Measurements from ENCODE around the gene HLCS. TPM values are rescaled to one million over a fixed set of nuclear protein-coding genes. Genes with fewer than 3 reads are reported as not detected.

HLCS gene
- total and polyA plus RNA-seq, 7 donors = 3.0 to 26.0 (median 12.5) TPM

DNA sequence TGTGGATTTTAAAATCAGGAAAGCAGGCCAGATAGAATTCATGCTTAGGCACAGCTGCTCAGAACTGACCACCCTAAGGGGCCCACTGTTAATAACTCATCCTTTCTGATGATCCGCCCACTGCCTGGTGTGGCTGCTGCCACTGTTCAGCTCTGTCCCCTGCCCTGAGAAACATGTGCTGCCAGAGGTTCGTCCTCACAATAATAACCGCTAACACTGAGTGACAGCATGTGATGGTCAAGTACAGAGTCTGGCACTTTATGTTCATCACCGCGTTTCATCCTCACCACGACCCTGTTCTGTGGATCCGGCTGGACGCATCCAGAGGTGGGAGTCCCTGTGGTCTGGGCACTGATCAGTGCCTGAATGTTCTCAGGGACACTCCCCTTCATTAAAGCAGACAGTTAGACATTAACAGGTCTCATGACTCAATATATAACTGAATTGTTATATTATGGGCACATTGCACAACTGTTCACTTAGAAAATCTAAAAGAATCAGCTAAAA lies 159.0 kb downstream of the HLCS start:
- intact Hi-C loops (cut with DNase I) = no loop called here
- Histone ChIP-seq H3K4me1 (no peaks in the 10 kb centered on the region), H3K36me3 (no peaks in the 10 kb centered on the region), H3K4me3 (no peak overlapping the region), H3K27ac (no peak overlapping the region), H3K9me3 (no peaks in the 10 kb centered on the region), H3K27me3 (no peaks in the 10 kb centered on the region)
- WGBS, 2 donors = 31 to 78% methylated on average over 8 of the region's 8 CpGs
- TF ChIP-seq POLR2AphosphoS5 (IDR thresholded peaks at IDR 0.05) (no peak), EP300 (IDR thresholded peaks at IDR 0.05) (no peak), POLR2A (IDR thresholded peaks at IDR 0.05) (no peak)
- TF ChIP-seq, protein P1, sequence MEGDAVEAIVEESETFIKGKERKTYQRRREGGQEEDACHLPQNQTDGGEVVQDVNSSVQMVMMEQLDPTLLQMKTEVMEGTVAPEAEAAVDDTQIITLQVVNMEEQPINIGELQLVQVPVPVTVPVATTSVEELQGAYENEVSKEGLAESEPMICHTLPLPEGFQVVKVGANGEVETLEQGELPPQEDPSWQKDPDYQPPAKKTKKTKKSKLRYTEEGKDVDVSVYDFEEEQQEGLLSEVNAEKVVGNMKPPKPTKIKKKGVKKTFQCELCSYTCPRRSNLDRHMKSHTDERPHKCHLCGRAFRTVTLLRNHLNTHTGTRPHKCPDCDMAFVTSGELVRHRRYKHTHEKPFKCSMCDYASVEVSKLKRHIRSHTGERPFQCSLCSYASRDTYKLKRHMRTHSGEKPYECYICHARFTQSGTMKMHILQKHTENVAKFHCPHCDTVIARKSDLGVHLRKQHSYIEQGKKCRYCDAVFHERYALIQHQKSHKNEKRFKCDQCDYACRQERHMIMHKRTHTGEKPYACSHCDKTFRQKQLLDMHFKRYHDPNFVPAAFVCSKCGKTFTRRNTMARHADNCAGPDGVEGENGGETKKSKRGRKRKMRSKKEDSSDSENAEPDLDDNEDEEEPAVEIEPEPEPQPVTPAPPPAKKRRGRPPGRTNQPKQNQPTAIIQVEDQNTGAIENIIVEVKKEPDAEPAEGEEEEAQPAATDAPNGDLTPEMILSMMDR (IDR thresholded peaks at IDR 0.05) = no peak
- DNase-seq = no peak

DNA sequence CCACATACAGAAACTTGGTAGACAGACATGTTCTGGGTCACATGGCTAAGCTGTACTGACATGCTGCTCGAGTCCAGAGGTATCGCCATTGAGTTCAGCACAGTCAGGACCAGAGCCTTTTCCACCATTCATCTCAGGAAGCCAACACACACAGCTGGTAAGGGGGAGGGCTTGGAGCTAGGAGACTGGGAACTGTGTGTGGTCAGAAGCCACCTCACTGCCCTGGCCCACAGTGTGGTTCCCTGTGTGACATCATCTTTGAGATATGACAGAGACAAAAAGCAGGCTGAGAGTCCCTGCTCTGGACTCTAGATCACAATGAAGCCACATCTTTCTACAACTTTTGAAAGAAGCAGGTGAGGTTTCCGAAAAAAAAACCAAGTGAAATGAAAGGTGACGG lies 160.4 kb downstream of the HLCS start:
- Histone ChIP-seq H3K4me3 (no peak overlapping the region), H3K36me3 (no peaks in the 10 kb centered on the region), H3K27me3 (no peaks in the 10 kb centered on the region), H3K9me3 (no peaks in the 10 kb centered on the region), H3K4me1 (no peaks in the 10 kb centered on the region), H3K27ac (no peak overlapping the region)
- no peak for DNase-seq
- intact Hi-C loops (cut with DNase I) = no loop called here
- TF ChIP-seq EP300 (IDR thresholded peaks at IDR 0.05) (no peak), POLR2AphosphoS5 (IDR thresholded peaks at IDR 0.05) (no peak), POLR2A (IDR thresholded peaks at IDR 0.05) (no peak)
- TF ChIP-seq, protein P1 (IDR thresholded peaks at IDR 0.05) = no peak
- WGBS, 2 donors = 94 to 98% methylated on average over 4 of the region's 4 CpGs

DNA sequence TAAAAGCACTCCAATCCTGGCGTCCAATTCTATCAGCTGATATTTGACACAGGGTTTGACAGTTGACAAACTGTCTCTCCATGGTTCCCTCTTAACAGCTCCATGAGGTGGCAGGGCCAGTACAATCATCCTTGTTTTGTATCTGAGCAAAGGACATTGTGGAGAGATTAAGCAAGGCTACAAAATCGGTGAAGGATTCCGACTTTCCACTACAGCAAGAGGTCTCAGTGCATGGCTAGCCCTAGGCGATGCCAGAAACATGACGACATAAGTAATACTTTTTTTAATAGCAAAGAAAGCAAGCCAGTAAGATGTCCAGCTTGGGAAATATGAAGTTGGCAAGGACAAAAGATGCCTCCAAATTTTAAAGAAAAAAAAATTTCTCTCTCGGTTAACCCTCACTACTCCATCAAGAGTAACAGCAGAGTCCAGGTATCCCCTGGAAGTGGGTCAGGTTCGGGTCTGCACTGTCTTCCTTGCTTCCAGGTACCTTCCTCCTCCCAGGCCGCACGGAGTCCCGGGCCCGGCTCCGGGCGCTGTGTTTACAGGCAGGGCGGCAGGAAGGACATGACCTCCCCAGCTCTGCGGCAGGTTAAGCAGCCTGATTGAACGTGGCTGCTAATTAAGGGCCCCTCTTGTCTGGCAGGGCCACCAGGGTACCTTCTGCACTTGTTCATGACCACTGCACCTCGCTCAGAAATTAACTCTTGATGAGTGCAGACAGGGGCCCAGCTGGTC lies 161.4 kb downstream of the HLCS start:
- TF ChIP-seq POLR2AphosphoS5 (IDR thresholded peaks at IDR 0.05) (no peak), POLR2A (IDR thresholded peaks at IDR 0.05) (no peak), EP300 (IDR thresholded peaks at IDR 0.05) (no peak)
- TF ChIP-seq, protein P1 (IDR thresholded peaks at IDR 0.05) = no peak
- no peak overlapping the region for H3K27ac ChIP-seq
- no peak overlapping the region for H3K4me3 ChIP-seq
- no peak for DNase-seq
- no peaks in the 10 kb centered on the region for H3K4me1 ChIP-seq
- H3K36me3 ChIP-seq = no peaks in the 10 kb centered on the region
- WGBS, 2 donors = 91 to 94% methylated on average over 17 of the region's 17 CpGs
- no peaks in the 10 kb centered on the region for H3K27me3 ChIP-seq
- H3K9me3 ChIP-seq = no peaks in the 10 kb centered on the region
- intact Hi-C loops (cut with DNase I) = no loop called here

DNA sequence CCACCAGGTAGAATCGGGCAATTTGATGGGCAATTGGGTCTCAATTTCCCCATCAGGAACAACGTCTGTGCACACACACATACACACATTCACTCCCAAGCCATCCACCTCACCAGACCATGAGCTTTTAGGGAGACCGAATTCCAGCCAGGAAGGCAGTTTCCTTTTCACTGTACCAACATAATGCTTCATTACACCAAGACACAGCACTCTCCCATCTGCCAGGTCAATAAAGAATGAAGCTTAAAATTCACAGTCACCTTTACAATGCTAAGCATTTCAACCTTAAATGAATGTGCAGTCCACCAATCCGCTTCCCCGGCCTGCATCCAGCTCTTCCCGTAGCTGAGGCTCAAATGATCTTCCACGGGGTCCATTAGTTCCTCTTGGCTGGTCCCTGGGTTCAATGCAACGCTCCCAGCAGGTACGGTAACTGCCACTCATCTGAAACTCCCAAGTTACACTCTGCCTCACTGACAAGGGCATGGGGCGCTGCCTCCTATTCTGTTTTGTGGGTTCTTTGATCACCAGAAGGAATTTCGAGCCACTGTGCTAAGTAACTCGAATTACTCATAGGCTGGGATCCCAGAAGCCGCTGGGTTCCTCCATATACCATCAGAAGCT lies 162.5 kb downstream of the HLCS start:
- Histone ChIP-seq H3K9me3 (peaks cover 0 to 1% (median 0%) of the 10 kb centered on the region in 4 donors), H3K36me3 (no peaks in the 10 kb centered on the region), H3K27me3 (no peaks in the 10 kb centered on the region), H3K4me1 (no peaks in the 10 kb centered on the region), H3K4me3 (no peak overlapping the region), H3K27ac (no peak overlapping the region)
- no peak for DNase-seq
- WGBS, 2 donors = 94 to 96% methylated on average over 13 of the region's 13 CpGs
- intact Hi-C loops (cut with DNase I) = no loop called here
- TF ChIP-seq POLR2AphosphoS5 (IDR thresholded peaks at IDR 0.05) (no peak), POLR2A (IDR thresholded peaks at IDR 0.05) (no peak)
- TF ChIP-seq, protein P1 (IDR thresholded peaks at IDR 0.05) = no peak

Data from sigmoid colon (tissue), 7 donors.